K562 (cell line): ENCODE measurements around the gene RARG. TPM values are rescaled to one million over a fixed set of nuclear protein-coding genes. Genes with fewer than 3 reads are reported as not detected.

Experiments used
- CEBPB ChIP-seq: fragments of 450-650 bp; IDR thresholded peaks from 2 replicates; pipeline ENCODE4 v1.6.1; 2016; ENCODE audit warnings: missing genetic modification characterization, missing compliant biosample characterization
- L3MBTL2 ChIP-seq: fragments of 450-650 bp; IDR thresholded peaks from 2 replicates; pipeline ENCODE4 v1.6.1; 2016; ENCODE audit warnings: mild to moderate bottlenecking, moderate library complexity
- MIER1 ChIP-seq: fragments of 450-650 bp; IDR thresholded peaks from 2 replicates; pipeline ENCODE4 v1.6.1; 2016; ENCODE audit warnings: antibody characterized with exemption, mild to moderate bottlenecking, low read depth
- NFIX ChIP-seq: fragments of 250-450 bp; sonication (Bioruptor Pico); IDR thresholded peaks from 2 replicates; pipeline ENCODE4 v1.4.0; 2020; ENCODE audit warnings: low read depth, mild to moderate bottlenecking, moderate library complexity
- PTTG1 ChIP-seq: fragments of 450-650 bp; IDR thresholded peaks from 2 replicates; pipeline ENCODE4 v1.6.1; 2016; ENCODE audit warnings: low read depth, mild to moderate bottlenecking, missing genetic modification characterization, missing compliant biosample characterization
- RNF2 ChIP-seq: sonication (generic); IDR thresholded peaks from 2 replicates; pipeline ENCODE4 v1.6.1; 2016
- ZNF212 ChIP-seq: fragments of 450-650 bp; formaldehyde crosslinking; IDR thresholded peaks from 2 replicates; pipeline ENCODE4 v1.4.0; 2020; ENCODE audit warnings: mild to moderate bottlenecking
- ZNF354B ChIP-seq: fragments of 250-450 bp; sonication (Bioruptor Pico); IDR thresholded peaks from 2 replicates; pipeline ENCODE4 v1.4.0; 2020
- polyA plus RNA-seq, 8 experiments: library from polyadenylated mRNA; depleted of rRNA in 4 of 8; stranded (reverse) in 5 of 8; unstranded in 3 of 8; fragments of >200 nt; fragmentation: Nextera tagmentation in 2 of 8; fragmentation: Illumina TruSeq in 1 of 8; extraction: Ambion mirVana in 2 of 8; extraction: Trizol in 1 of 8; gene quantifications; 2 replicates each; pipeline versions ENCODE4 v1.2.1 to v1.2.3, GENCODE V29; 2011 to 2014; ENCODE audit warnings: inconsistent platforms in 1 of 8, missing spikeins in 1 of 8
- total RNA-seq, 7 experiments: library from RNA; depleted of rRNA in 6 of 7; stranded (reverse); fragments of >200 nt in 6 of 7; fragmentation: Illumina TruSeq in 2 of 7; extraction: Trizol in 2 of 7; gene quantifications; 2 replicates each; pipeline versions ENCODE4 v1.2.1 to v1.2.3, GENCODE V29; 2011 to 2021; ENCODE audit warnings: low replicate concordance in 1 of 7
- TF ChIP-seq, protein P1 (sequence below), 2 experiments: fragments of 450-650 bp in 1 of 2; IDR thresholded peaks; 2 replicates each; pipeline ENCODE4 v1.6.1; 2011 to 2017; ENCODE audit warnings: low read depth in 2 of 2, antibody characterized with exemption in 1 of 2, borderline replicate concordance in 1 of 2, low read length in 1 of 2, mild to moderate bottlenecking in 1 of 2, mixed read lengths in 1 of 2; ENCODE audit not compliant: control insufficient read depth in 1 of 2
- TF ChIP-seq, protein P2 (sequence below): fragments of 250-450 bp; sonication (Bioruptor Pico); IDR thresholded peaks from 2 replicates; pipeline ENCODE4 v1.4.0; 2020; ENCODE audit warnings: mild to moderate bottlenecking, moderate library complexity

Gene RARG
- total and polyA plus RNA-seq, 9 of the 15 experiments (the other 6 are each of a cell fraction or from before 2014, with no cell fraction given): 0.18 to 7.6 (median 3.8) TPM

DNA sequence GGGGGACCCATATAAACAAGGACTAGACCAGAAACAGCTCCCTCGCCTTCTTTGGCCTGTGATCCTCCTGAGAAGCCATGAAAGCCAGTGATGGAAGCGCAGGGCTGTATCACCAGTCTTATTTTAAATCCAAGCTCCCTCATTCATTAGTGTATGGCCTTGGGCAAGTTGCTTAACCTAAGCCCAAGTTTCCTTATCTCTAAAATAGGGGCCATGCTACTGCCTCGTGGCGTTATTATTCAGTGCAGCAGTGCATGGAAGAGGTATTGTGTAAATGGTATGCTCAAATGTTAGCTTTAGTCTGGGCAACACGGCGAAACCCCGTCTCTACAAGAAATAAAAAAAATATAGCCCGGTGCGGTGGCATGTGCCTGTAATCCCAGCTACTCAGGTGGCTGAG lies 46.0 kb upstream of the RARG start (continued):
- TF ChIP-seq PTTG1 (tag) (no peak), CEBPB (tag) (no peak), RNF2 (no peak), NFIX (CRISPR knock-in tag) (no peak), L3MBTL2 (no peak), MIER1 (no peak), ZNF354B (CRISPR knock-in tag) (no peak), ZNF212 (CRISPR knock-in tag) (no peak)
- TF ChIP-seq, protein P1, sequence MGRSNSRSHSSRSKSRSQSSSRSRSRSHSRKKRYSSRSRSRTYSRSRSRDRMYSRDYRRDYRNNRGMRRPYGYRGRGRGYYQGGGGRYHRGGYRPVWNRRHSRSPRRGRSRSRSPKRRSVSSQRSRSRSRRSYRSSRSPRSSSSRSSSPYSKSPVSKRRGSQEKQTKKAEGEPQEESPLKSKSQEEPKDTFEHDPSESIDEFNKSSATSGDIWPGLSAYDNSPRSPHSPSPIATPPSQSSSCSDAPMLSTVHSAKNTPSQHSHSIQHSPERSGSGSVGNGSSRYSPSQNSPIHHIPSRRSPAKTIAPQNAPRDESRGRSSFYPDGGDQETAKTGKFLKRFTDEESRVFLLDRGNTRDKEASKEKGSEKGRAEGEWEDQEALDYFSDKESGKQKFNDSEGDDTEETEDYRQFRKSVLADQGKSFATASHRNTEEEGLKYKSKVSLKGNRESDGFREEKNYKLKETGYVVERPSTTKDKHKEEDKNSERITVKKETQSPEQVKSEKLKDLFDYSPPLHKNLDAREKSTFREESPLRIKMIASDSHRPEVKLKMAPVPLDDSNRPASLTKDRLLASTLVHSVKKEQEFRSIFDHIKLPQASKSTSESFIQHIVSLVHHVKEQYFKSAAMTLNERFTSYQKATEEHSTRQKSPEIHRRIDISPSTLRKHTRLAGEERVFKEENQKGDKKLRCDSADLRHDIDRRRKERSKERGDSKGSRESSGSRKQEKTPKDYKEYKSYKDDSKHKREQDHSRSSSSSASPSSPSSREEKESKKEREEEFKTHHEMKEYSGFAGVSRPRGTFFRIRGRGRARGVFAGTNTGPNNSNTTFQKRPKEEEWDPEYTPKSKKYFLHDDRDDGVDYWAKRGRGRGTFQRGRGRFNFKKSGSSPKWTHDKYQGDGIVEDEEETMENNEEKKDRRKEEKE (IDR thresholded peaks at IDR 0.05; ENCODE audit: borderline replicate concordance in 1 of 2, control insufficient read depth in 1 of 2, low read depth in 2 of 2, low read length in 1 of 2): no peak
- TF ChIP-seq, protein P2, sequence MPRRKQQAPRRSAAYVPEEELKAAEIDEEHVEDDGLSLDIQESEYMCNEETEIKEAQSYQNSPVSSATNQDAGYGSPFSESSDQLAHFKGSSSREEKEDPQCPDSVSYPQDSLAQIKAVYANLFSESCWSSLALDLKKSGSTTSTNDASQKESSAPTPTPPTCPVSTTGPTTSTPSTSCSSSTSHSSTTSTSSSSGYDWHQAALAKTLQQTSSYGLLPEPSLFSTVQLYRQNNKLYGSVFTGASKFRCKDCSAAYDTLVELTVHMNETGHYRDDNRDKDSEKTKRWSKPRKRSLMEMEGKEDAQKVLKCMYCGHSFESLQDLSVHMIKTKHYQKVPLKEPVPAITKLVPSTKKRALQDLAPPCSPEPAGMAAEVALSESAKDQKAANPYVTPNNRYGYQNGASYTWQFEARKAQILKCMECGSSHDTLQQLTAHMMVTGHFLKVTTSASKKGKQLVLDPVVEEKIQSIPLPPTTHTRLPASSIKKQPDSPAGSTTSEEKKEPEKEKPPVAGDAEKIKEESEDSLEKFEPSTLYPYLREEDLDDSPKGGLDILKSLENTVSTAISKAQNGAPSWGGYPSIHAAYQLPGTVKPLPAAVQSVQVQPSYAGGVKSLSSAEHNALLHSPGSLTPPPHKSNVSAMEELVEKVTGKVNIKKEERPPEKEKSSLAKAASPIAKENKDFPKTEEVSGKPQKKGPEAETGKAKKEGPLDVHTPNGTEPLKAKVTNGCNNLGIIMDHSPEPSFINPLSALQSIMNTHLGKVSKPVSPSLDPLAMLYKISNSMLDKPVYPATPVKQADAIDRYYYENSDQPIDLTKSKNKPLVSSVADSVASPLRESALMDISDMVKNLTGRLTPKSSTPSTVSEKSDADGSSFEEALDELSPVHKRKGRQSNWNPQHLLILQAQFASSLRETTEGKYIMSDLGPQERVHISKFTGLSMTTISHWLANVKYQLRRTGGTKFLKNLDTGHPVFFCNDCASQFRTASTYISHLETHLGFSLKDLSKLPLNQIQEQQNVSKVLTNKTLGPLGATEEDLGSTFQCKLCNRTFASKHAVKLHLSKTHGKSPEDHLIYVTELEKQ: no peak
